SK-N-DZ (cell line): Measurements from ENCODE around the gene EVL.
"Not testable (repeated sequence)": the region's sequence is repeated elsewhere in the genome, so short reads cannot be mapped to it uniquely, and the experiment has no call there.

ENCODE experiments used
- DNase-seq: peaks from one replicate; pipeline ENCODE4 v3.0.0-alpha.2; 2015; ENCODE audit warnings: low spot score

Gene EVL

GRCh38 chr14:100037353-100037752 lies 27.9 kb upstream of the EVL start:
- DNase-seq: no peak

DNA sequence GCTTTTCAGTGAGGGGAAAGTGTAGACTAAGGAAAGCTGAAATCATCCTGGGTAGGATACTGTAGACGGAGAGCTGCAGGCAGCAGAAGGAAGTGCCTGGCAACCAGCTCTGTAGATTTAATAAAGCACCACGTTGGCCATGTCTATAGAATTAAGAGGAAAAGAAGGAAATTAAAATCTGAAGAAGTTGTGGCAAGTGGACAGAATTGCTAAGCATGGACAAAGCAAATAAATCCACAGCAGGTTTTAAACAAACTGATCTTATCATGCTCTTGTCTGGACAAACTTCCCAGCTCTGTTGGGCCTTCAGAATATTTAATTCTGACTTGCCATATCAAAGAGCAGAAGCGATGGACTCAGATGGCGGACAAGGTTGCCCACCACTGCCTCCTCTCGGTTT lies 27.2 kb upstream of the EVL start:
- DNase-seq: no peak

DNA sequence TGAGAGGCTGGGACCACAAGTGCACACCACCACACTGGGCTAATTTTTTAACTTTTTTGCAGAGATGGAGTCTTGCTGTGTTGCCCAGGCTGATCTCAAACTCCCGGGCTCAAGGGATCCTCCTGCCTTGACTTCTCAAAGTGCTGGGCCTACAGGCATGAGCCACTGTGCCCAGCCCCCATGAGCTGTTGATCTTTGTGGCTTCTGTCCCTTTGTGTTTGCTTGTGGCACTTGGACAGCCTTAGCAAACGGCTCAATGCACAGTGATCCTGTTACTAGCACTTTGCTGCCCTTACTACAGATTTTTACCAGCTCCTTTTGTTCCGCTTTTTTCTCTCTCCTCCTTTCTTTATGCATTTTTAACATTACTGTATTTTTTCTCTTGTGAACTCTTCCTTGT lies 25.3 kb upstream of the EVL start:
- no peak for DNase-seq

GRCh38 chr14:100041271-100041670 lies 24.0 kb upstream of the EVL start:
- DNase-seq: no peak

- DNase-seq: no peak
Measured at GRCh38 chr14:100042286-100042685, 22.9 kb upstream of the EVL start.

DNA sequence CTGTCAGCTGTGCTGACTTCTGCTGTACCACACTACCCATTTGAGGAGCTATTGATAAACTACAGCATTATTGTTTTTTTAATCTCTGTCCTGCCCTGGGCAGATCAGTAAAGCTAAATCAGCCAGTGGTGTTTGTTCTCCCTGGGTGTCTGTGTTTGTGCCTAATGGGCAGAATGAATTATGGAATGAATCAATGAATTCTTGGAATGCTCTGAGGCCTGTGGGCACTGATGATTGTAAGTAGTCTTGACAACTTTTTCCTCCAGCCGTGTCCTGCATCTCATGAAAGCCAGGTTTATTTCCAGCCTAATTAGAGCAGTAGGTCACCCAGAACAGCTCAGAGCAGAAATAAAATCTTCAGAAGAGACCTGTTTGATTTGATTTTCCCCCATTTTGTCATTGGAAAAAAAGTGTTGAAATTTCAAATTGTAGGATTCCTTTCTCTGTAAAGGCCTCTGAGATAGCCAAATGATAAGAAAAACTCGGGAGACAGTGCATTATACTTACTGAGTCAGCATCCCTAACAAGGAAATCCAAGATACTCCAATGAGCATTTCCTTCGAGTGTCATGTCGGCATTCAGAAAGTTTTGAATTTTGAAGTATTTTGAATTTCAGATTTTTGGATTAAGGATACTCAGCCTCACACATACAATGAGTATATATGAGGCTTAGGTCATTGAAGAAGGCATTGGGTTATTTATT lies 19.4 kb upstream of the EVL start:
- DNase-seq: no peak

GRCh38 chr14:100047600-100047999 lies 17.6 kb upstream of the EVL start:
- no peak for DNase-seq

GRCh38 chr14:100048786-100049185 lies 16.4 kb upstream of the EVL start:
- no peak for DNase-seq

GRCh38 chr14:100049220-100049619 lies 16.0 kb upstream of the EVL start:
- DNase-seq: no peak

DNA sequence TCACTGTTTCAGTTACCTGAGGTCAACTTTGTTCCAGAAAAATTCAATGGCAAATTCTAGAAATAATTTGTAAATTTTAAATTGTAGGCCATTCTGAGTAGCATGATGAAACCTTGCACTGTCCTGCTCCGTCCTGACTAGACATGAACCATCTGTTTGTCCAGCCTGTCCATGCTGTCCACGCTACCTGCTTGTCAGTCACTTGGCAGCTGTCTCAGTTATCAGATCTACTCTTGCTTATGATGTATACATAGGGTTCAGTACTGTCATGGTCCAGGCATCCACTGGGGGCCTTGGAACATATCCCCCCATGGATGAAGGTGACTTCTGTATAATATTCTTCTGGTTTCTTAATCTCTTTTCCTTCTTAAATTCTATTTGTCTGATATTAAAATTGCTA lies 14.1 kb upstream of the EVL start:
- DNase-seq: no peak

GRCh38 chr14:100051543-100051942 lies 13.7 kb upstream of the EVL start:
- DNase-seq: no peak

- DNase-seq: no peak
Measured at GRCh38 chr14:100052819-100053218, 12.4 kb upstream of the EVL start.

DNA sequence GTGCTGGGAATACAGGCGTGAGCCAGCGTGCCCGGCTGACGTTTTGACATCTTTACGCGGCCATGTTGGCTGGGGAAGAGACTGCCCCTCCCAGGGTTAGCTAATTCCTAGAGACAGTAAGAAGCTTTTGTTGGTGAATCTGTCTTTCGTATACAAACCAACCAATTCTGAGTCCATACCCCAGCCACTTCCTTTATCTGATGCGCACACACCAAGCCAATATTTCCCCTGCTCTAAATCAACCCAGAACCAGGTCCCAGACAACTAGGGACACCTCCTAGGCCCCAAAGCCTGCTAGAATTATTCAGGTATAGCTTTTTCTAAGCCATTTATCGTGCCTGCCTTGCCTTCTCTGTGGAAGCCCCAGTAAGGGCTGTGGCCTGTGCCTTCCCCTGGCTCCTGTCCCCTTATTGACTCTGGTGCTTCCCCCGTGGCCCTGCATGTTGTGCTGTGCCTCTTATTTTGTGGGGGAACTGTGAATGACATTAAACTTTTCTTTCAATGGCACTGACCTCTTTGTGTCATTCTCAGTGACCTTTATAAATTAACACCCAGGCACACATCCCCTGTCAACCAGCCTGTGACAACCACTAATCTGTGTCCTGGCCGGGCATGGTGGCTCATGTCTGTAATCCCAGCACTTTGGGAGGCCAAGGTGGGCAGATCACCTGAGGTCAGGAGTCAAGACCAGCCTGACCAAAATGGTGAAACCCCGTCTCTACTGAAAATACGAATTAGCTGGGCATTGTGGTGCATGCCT lies 10.7 kb upstream of the EVL start:
- no peak for DNase-seq

DNA sequence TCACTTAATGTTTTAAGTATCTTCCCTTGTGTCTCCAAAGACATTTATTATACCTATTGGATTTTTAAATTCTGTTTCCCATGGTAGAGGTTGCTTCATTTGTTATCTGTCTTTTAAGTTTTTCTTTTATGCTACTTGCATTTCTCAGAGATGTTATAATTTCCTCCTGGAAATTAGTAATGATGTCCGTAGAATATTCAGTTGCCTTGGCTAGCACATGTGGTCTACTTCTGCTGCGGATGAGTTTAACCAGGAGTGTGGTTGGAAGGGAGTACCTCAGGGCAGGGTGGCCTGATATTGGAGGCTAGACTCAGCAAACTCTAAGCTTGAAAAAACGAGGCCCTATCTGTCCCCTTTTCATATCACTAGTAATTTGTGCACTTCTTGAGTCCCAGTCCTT lies 8.8 kb upstream of the EVL start:
- no peak for DNase-seq

DNA sequence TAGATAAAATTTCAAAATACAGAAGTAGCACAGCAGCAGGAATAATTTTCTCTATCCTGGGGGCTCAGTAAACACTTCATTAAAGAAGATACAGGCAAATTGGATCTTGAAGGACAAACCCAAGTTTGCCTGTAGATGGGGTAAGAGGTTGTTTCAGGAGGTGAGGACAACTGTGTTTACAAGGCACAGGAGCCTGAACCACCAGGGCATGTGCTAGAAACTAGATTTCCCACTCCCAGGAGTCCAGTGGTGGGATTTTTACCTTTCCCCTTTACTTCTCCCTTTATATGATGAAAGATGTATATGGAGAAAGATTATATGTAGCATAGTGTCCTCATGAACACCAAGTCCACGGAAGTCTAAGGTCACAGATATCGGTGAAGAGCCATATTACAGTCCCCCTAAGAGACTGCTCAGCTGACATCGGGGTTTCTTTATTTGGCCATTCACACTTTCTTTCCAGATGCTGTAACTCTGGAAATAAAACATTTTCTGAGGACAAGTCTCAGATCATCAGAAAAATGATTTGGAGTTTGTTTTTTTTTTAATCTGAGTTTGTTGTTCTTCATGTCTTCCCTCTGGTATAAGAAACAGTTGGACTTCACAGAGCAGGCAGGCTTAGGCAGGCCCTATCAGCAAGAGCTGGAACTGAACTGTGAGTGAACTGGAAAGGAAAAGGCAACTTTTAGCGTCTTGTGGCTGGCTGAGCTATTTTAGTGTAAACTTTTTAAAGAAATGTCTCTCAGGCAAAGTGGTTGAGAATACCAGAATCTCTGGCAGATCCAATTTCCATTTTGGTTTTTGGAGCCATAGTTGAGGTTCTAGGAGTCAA lies 8.0 kb upstream of the EVL start:
- no peak for DNase-seq

DNA sequence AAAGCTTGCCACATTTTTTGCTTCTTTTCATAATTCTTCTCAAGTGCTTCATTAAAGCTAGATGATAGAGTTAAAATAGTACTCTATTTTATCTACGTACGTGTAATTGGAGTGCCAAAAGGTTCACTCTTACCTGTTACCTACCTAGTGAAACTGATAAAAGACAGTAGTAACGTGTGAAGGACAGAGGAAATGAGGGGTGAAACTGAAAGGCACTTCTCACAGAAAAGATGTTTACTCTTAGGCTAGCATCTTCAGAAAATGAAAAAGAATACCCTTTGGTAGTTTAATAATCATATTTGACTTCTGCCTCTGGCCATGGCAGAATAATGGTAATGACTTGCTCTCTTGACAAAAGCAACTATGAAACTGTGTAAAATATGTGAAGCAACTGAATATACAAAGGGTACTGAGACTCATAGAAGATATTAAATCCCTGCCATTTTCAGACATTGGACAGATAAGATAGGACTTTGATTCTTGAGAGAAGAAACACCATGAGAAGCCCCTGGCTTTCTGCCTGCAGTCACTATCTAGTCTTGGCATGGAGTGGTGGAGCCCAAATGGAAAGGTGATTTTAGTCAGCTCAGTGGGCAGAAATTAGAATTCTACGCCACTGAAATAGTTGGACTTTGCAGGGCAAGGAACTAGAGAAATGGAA lies 6.3 kb upstream of the EVL start:
- no peak for DNase-seq

- DNase-seq: no peak
Measured at GRCh38 chr14:100059438-100059781, 5.8 kb upstream of the EVL start.

- no peak for DNase-seq
Measured at GRCh38 chr14:100060760-100061159, 4.5 kb upstream of the EVL start.

DNA sequence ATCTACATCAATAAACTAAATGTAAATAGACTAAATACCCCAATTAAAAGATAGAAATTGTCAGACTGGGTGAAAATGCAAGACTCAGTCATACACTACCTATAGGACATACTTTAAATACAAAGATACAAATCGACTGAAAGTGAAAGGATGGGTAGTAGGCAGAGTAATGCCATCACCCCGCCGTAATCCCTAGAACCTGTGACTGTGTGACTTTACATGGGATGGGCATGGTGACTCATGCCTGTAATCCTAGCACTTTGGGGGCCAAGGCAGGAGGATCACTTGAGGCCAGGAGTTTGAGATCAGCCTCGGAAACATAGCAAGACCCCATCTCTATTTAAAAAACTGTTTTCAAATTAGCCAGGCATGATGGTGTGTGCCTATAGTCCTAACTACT lies 2.6 kb upstream of the EVL start:
- no peak for DNase-seq

- DNase-seq: no peak
Measured at GRCh38 chr14:100063314-100063941, 1.8 kb upstream of the EVL start.

- DNase-seq: not testable (repeated sequence)
Measured at GRCh38 chr14:100064335-100065092, 708 bp upstream of the EVL start.
